ENCODE measurements around the gene CABP5. TPM values are rescaled to one million over a fixed set of nuclear protein-coding genes. Genes with fewer than 3 reads are reported as not detected.

CABP5 gene
- total RNA-seq, 1 experiment from 2014 or later, result not detected

- Histone ChIP-seq H3K79me2 (ENCODE audit: low read length) (no peaks in the 10 kb centered on the region), H3K4me1 (ENCODE audit: low read length) (no peaks in the 10 kb centered on the region), H3K9ac (ENCODE audit: low read length) (no peak within 1 kb of the TSS), H4K20me1 (ENCODE audit: insufficient read depth, low read depth, low read length) (no peaks in the 10 kb centered on the region), H3K4me2 (ENCODE audit: low read depth, low read length, poor library complexity, severe bottlenecking) (no peak within 1 kb of the TSS), H3K4me3 (ENCODE audit: low read length) (no peak within 1 kb of the TSS), H3K9me3 (ENCODE audit: low read length) (no peaks in the 10 kb centered on the region), H3K27ac (ENCODE audit: low read length) (no peak within 1 kb of the TSS), H3K36me3 (ENCODE audit: insufficient read depth, low read length) (no peaks in the 10 kb centered on the region), H3K27me3 (ENCODE audit: low read length) (no peaks in the 10 kb centered on the region), H2AFZ (ENCODE audit: low read length) (no peak within 1 kb of the TSS), H3K9me2 (replicated peaks; ENCODE audit: insufficient read depth, low read length) (no peaks in the 10 kb centered on the region)
- DNase-seq, result no peak
These were observed 49.6 kb downstream of the CABP5 start, which contains the start of gene ELSPBP1 for GRCh38 chr19:47994209-47994802. Gene ELSPBP1 (plus strand): TSS chr19:47994632. CDS start chr19:48008668, 14,036 bp downstream.

DNA sequence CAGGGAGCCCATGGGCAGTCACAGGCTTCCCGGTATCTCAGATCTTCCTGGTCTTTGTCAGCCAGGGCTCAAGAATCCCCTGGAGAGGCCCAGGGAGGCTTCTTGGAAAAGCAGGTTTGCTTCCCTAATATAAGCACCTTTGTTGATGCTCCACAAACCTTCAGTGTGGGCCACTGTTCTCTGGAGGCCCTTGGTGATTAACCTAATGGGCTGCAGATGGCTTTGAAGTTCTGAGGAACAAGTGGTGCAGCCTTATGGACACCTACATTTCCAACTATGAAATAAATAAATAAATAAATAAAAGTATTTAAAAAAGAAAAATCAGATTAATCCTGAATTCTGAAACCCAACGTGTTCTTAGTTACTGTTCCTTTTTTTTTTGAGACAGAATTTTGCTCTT, 51.8 kb downstream of the CABP5 start, which contains the start of gene BSPH1:
BSPH1 (minus strand) TSS at position 101 of the 400 bp plus-strand sequence; CDS start at position 12, 89 bp downstream.
- H3K36me3 ChIP-seq (ENCODE audit: insufficient read depth, low read length), result no peaks in the 10 kb centered on the region
- H3K79me2 ChIP-seq (ENCODE audit: low read length), result no peaks in the 10 kb centered on the region

DNA sequence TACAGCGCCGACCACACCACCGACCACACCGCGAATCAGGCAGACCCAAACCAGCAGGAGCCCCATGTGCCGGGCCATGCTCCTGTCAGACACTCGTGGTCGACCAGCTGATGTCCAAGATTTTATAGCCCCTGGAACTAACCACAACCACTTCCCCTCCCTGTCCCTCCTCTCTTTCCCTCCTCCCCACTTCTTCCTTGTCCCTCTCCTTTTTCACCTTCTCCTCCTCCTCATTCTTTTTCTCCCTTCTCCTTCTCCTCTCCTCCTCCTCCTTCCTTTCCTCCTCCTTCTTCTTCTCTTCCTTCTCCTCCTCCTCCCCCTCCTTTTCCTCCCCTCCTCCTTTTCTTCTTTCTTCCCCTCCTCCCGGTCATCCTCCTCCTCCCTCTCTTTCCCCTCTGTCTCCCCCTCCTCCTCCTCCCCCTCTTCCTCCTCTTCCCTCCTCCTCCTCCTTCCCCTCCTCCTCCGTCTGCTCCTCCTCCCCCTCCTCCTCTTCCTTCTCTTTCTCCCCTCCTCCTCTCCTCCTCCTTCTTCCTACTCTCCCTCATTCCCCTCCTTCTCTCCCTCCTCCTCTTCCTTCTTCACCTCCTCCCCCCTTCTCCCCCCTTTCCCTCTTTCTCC, 52.6 kb downstream of the CABP5 start:
- no peak overlapping the region for H2AFZ ChIP-seq (ENCODE audit: low read length)
- H3K4me1 ChIP-seq (ENCODE audit: low read length), result no peaks in the 10 kb centered on the region
- H3K4me3 ChIP-seq (ENCODE audit: low read length), result no peak overlapping the region
- no peak overlapping the region for H3K27ac ChIP-seq (ENCODE audit: low read length)
- H3K4me2 ChIP-seq (ENCODE audit: low read depth, low read length, poor library complexity, severe bottlenecking), result no peak overlapping the region
- DNase-seq, result no peak
- H3K79me2 ChIP-seq (ENCODE audit: low read length), result no peaks in the 10 kb centered on the region
- no peak overlapping the region for H3K9ac ChIP-seq (ENCODE audit: low read length)
- H4K20me1 ChIP-seq (ENCODE audit: insufficient read depth, low read depth, low read length), result no peaks in the 10 kb centered on the region
- no peaks in the 10 kb centered on the region for H3K9me2 ChIP-seq (replicated peaks; ENCODE audit: insufficient read depth, low read length)
- no peaks in the 10 kb centered on the region for H3K27me3 ChIP-seq (ENCODE audit: low read length)
- no peaks in the 10 kb centered on the region for H3K36me3 ChIP-seq (ENCODE audit: insufficient read depth, low read length)
- H3K9me3 ChIP-seq (ENCODE audit: low read length), result no peaks in the 10 kb centered on the region

More for the DNA sequence above, 51.8 kb downstream of the CABP5 start, which contains the start of gene BSPH1:
- Histone ChIP-seq H3K4me2 (ENCODE audit: low read depth, low read length, poor library complexity, severe bottlenecking) (no peak within 1 kb of the TSS), H3K9me2 (replicated peaks; ENCODE audit: insufficient read depth, low read length) (no peaks in the 10 kb centered on the region), H3K27me3 (ENCODE audit: low read length) (no peaks in the 10 kb centered on the region), H3K9me3 (ENCODE audit: low read length) (no peaks in the 10 kb centered on the region), H4K20me1 (ENCODE audit: insufficient read depth, low read depth, low read length) (no peaks in the 10 kb centered on the region), H3K4me3 (ENCODE audit: low read length) (no peak within 1 kb of the TSS), H3K4me1 (ENCODE audit: low read length) (no peaks in the 10 kb centered on the region), H3K9ac (ENCODE audit: low read length) (no peak within 1 kb of the TSS), H2AFZ (ENCODE audit: low read length) (no peak within 1 kb of the TSS), H3K27ac (ENCODE audit: low read length) (no peak within 1 kb of the TSS)
- no peak for DNase-seq

Other genes starting within 250 kb of the CABP5 start
- gene TPRX1, start 239.5 kb downstream of the CABP5 start, total RNA-seq (2014; rRNA removed; shearing (Covaris generic); ENCODE audit: low replicate concordance), result not detected in 2 replicates
- not detected in 2 replicates for gene CRX, start 222.1 kb downstream of the CABP5 start, total RNA-seq (2014; rRNA removed; shearing (Covaris generic); ENCODE audit: low replicate concordance)
- not detected in 2 replicates for gene TPRX2, start 184.8 kb downstream of the CABP5 start, total RNA-seq (2014; rRNA removed; shearing (Covaris generic); ENCODE audit: low replicate concordance)
- gene SULT2A1, start 157.8 kb downstream of the CABP5 start, total RNA-seq (2014; rRNA removed; shearing (Covaris generic); ENCODE audit: low replicate concordance), result not detected in 2 replicates
- not detected in 2 replicates for gene BSPH1, start 51.9 kb downstream of the CABP5 start, total RNA-seq (2014; rRNA removed; shearing (Covaris generic); ENCODE audit: low replicate concordance)
- not detected in 2 replicates for gene ELSPBP1, start 49.4 kb downstream of the CABP5 start, total RNA-seq (2014; rRNA removed; shearing (Covaris generic); ENCODE audit: low replicate concordance)
- gene PLA2G4C, start 66.7 kb upstream of the CABP5 start, total RNA-seq (2014; rRNA removed; shearing (Covaris generic); ENCODE audit: low replicate concordance), result 2.6 and 5.9 TPM in 2 replicates
- 50.1 and 95.1 TPM in 2 replicates for gene LIG1, start 126.3 kb upstream of the CABP5 start, total RNA-seq (2014; rRNA removed; shearing (Covaris generic); ENCODE audit: low replicate concordance)
- 2.3 and 6.2 TPM in 2 replicates for gene ZSWIM9, start 126.6 kb upstream of the CABP5 start, total RNA-seq (2014; rRNA removed; shearing (Covaris generic); ENCODE audit: low replicate concordance)
- gene CARD8, start 211.8 kb upstream of the CABP5 start, total RNA-seq (2014; rRNA removed; shearing (Covaris generic); ENCODE audit: low replicate concordance), result 72.3 and 137 TPM in 2 replicates
- not detected in 2 replicates for gene ZNF114, start 226.0 kb upstream of the CABP5 start, total RNA-seq (2014; rRNA removed; shearing (Covaris generic); ENCODE audit: low replicate concordance)